Measurements from ENCODE around the gene FAM131B. TPM values are rescaled to one million over a fixed set of nuclear protein-coding genes. Genes with fewer than 3 reads are reported as not detected.
A peak's percentile ranks its signal among the peaks of the same experiment; 100 is the strongest.

FAM131B gene
- total and polyA plus RNA-seq, 10 donors: 0.04 to 1.4 (median 0.38) TPM

DNA sequence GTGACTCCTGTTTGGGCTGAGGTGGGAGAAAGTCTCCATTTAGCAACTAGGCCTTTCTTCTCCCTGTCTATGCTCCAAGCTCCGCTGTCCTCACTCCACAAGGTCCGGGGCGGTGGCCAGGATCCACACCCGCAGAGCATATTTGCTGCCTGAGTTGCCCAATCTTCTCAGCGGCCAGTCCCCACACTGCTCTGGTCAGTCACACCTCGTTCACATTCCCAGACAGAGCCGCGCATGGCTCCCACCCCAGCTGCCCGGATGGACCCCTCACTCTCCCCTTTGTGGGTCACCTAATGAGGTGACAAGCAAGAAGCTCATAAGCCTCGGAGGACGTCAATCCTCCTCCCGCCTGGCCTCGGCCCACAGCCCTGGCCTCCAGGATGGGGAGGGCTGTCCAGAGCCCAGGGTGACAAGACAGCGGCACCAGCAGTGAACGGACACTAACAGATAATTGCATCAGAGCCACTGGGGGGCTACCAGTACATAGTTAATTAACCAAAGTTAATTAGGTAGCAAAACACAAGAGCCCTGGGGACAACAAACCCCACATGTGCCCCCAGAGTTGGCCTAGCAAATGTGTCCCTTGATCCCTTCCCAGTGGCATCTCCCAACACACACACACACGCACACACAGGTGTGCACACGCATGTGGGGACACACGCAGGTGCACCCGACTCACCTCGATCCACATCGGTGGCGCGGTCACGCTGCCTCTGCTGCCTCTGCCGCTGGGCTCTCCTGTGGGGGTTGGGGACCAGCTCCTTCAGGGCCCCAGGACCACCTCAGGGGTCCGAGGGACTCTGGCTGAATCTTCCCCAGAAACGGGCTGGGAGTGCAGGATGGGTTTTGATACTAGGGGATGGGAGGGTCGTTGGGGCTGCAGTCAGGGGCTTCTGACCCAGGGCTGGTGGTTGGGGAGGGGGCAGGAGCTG lies 34.4 kb upstream of the FAM131B start:
- intact Hi-C loops (cut with DNase I; ENCODE audit: low total_unique reads): no loop called here
- DNase-seq: no peak
- Histone ChIP-seq H3K36me3 (peaks cover 0 to 21% (median 10%) of the 10 kb centered on the region in 6 donors), H3K27me3 (replicated peaks in 1 of 7) (no peaks in the 10 kb centered on the region), H3K27ac (no peak overlapping the region), H3K4me3 (no peak overlapping the region), H3K4me1 (peaks cover under 1 to 45% (median 24%) of the 10 kb centered on the region in 6 donors), H3K9me3 (no peaks in the 10 kb centered on the region)
- TF ChIP-seq POLR2AphosphoS5 (IDR thresholded peaks at IDR 0.05): peak in 1 of 3 donors; percentile 53
- TF ChIP-seq POLR2A (IDR thresholded peaks at IDR 0.05): no peak
- 90 to 92% (median 91%) methylated on average over 15 to 28 of the region's 28 CpGs for WGBS, 5 donors

GRCh38 chr7:143396182-143396581 lies 33.7 kb upstream of the FAM131B start:
- H3K27ac ChIP-seq: peak overlapping the region in 1 of 8 donors; percentile 21
- TF ChIP-seq POLR2AphosphoS5 (IDR thresholded peaks at IDR 0.05): no peak
- TF ChIP-seq POLR2A (IDR thresholded peaks at IDR 0.05): no peak
- no peak for TF ChIP-seq CTCF (IDR thresholded peaks at IDR 0.05 in 8 of 11, conservative IDR thresholded peaks at IDR 0.05 in 3 of 11)
- peaks cover 4 to 52% (median 31%) of the 10 kb centered on the region in 6 donors for H3K4me1 ChIP-seq
- no peaks in the 10 kb centered on the region for H3K9me3 ChIP-seq
- 67 to 86% (median 82%) methylated on average over 4 to 7 of the region's 7 CpGs for WGBS, 5 donors
- no peaks in the 10 kb centered on the region for H3K27me3 ChIP-seq (replicated peaks in 1 of 7)
- intact Hi-C loops (cut with DNase I; ENCODE audit: low total_unique reads): no loop called here
- H3K36me3 ChIP-seq: peaks cover 0 to 28% (median 17%) of the 10 kb centered on the region in 6 donors
- H3K4me3 ChIP-seq: no peak overlapping the region
- DNase-seq: no peak

DNA sequence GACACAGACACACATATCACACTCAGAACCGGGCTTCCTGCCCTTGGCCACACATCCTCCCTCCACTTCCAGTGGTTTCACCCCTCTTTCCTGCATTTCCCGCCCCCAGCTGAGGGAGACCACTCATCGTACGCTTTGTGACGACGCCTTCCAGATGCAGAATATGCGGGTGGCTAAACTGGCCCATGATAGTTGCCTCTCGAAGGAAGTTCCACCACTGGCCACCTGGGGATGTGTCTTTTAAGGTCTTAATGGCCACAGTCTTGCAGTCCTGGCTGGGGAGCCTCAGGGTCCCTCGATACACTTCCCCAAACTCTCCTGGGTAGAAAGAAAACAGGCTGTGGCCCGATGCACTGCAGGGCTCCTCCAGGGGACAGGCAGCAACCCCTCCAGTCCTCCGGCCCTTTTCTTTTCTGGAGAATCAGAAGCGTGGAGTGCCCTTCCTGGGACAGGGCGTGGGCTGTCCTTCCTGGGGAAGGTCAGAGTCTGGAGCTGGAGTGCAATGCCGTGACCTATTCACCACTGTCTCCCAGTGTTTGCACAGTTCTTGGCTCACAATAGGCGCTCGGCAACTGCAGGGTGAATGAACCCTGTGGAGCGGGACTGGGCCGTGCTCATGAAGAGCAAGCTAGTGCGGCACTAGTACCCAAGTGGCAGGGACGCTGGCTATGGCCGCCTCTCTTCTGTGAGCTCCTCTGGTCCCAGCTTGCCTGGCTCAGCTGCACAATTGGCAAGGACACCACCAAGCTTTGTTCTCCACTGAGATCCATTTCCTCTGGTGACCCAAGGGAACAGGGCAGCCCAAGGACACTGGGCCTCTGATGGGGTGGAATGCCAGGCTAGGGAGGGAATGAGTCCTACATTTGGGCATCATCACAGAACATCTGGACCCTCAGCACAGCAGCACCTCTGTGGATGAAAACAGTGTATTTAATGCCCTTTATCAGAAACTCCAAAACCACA lies 33.0 kb upstream of the FAM131B start:
- intact Hi-C loops (cut with DNase I; ENCODE audit: low total_unique reads): no loop called here
- H3K27ac ChIP-seq: peak overlapping the region in 2 of 8 donors; percentile 17 to 21

More for the DNA sequence above, 33.0 kb upstream of the FAM131B start:
- DNase-seq: no peak
- Histone ChIP-seq H3K36me3 (peaks cover 0 to 35% (median 24%) of the 10 kb centered on the region in 6 donors), H3K27me3 (replicated peaks in 1 of 7) (no peaks in the 10 kb centered on the region), H3K9me3 (no peaks in the 10 kb centered on the region), H3K4me3 (peak overlapping the region in 1 of 8 donors; percentile 3), H3K4me1 (peaks cover 4 to 59% (median 37%) of the 10 kb centered on the region in 6 donors)
- peak in 4 of 11 experiments; percentile 12 to 26 (median 20) for TF ChIP-seq CTCF (IDR thresholded peaks at IDR 0.05 in 8 of 11, conservative IDR thresholded peaks at IDR 0.05 in 3 of 11)
- TF ChIP-seq POLR2A (IDR thresholded peaks at IDR 0.05): no peak
- peak in 2 of 3 donors; percentile 21 to 46 for TF ChIP-seq POLR2AphosphoS5 (IDR thresholded peaks at IDR 0.05)
- WGBS, 5 donors: 31 to 51% (median 37%) methylated on average over 16 to 21 of the region's 21 CpGs

Data from spleen (tissue), 11 donors.